Measurements from ENCODE around the gene LRIT2.
A peak's percentile ranks its signal among the peaks of the same experiment; 100 is the strongest.
"Not testable (repeated sequence)": the region's sequence is repeated elsewhere in the genome, so short reads cannot be mapped to it uniquely, and the experiment has no call there.

The LRIT2 gene

GRCh38 chr10:84180386-84180785 lies 45.0 kb downstream of the LRIT2 start:
- DNase-seq, result not testable (repeated sequence)

DNA sequence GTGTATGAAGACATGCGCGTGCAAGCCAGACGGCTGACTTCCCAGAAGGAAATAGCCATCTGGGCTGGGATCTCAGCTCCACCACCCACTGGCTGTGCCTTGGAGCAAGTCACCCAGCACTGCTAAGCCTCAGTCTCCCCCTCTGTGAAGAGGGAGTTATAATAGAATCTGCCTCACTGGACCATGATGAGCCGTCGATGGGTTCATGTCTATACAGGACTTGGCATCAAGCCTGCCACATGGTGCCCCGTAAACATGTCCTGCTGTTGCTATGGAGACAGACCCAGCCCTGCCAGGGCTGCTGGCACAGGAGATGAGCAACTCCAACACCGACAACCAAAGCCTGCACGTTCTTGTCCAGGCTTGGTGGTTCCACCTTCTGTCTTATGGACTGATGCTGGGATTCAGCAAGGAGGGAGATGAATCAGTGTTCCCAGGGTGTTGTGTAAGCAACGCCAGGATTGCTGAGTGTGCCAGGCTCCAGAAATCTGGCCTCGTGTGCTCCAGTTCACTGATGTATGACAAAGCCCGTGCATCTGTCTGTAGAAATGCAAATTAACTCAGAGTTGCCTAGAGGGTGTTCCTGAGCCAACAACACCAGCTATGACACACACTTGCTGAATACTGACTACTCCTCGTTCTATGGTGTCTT lies 46.2 kb downstream of the LRIT2 start:
- peak; percentile 32 to 64 for DNase-seq

DNA sequence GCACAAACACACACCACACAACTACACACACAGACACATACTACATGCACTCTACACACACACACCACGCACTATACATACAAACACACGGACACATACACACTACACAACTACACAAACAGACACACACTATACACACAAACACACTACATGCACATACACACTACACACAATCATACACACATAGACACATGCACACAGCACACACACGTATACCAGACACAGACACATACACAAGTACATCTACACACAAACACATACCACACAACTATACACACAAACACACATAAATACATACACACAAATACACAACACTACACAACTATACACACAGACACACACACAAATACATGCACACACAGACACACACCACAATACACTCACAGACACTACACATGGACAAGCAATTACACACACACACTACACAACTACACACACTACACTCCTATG lies 47.2 kb downstream of the LRIT2 start:
- DNase-seq, result no peak

GRCh38 chr10:84177541-84178141 lies 47.7 kb downstream of the LRIT2 start:
- DNase-seq, result peak; percentile 73

DNA sequence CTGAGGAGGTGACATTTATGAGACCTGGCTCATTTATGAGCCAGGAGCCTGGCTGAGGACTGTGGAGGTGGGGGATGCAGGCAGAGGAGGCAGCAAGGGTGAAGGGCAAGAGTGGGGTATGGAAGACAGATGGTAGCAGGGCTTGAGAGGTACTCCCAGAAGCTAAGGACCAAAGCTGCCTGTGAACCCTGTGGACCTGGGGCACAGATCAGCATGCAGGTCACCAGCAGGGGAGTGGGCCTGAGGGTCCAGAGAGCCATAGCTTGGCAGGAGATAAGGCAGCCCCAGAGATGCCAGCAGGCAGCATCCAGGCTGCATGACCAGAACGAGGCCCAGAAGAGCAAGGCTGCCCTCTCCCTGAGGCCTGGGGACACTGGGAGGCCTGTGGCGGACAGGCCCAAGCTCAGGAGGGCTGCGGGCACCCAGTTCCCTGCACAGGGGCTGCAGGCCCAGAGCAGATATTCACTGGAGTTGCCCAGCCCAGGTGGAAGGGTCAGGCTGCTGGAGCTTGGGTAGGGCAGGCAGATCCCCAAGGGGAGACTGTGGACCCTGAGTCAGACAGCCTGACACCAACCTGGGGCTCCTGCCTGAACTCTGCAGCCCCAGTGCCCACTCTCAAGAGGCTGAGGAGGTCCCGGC lies 48.4 kb downstream of the LRIT2 start:
- no peak for DNase-seq

GRCh38 chr10:84176351-84176750 lies 49.0 kb downstream of the LRIT2 start:
- DNase-seq, result no peak

DNA sequence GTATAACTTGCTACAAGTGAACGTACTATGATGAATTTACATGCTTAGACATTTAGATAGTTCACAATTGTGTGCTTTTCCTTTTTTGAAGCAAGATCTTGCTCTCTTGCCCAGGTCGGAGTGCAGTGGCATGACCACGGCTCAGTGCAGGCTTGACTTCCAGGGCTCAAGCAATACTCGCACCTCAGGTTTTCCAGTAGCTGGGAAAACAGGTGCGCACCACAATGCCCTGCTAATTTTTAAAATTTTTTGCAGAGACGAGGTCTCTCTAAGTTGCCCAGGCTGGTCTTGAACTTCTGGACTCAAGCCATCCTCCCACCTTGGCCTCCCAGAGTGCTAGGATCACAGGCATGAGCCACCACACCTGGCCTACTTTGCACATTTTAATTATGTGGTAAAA lies 49.9 kb downstream of the LRIT2 start:
- DNase-seq, result no peak

- DNase-seq, result no peak
Measured at GRCh38 chr10:84173501-84173929, 51.8 kb downstream of the LRIT2 start, which contains the start of gene GPR15LG. TSS of gene GPR15LG (plus strand) at chr10:84173801. CDS start at chr10:84173852, 51 bp downstream.

GRCh38 chr10:84172467-84173356 lies 52.6 kb downstream of the LRIT2 start:
- DNase-seq, result no peak

DNA sequence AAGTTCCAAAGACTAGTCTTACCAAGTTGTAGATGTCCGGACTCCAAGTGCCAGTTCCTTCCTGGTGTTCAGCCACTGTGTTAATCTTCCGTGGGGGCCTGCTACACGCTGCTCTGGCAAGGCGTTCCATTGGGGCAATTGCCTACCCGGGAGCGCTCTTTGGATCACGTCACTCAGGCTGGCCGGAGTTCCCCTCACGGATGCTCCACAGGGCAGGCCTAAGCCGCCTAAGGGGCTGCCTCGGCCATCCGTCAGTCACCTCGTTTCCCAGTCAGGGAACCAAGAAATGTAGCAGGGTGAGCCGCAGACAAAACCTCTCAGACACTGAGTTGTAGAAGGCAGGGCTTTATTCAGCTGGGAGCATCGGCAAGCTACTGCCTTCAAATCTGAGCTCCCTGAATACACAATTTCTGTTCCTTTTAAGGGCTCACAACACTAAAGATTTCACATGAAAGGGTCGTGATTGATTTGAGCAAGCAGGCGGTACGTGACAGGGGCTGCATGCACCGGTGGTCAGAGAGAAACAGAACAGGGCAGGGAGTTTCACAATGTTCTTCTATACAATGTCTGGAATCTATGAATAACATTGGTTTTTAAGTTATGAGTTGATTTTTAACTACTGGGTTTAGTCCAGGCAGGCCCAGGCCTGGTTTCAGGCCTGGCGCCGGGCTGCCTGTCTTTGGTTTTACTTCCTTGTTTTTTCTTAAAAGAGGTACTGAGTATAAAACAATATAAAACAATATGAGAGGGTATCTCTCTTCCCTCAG lies 53.5 kb downstream of the LRIT2 start:
- DNase-seq, result not testable (repeated sequence)

DNA sequence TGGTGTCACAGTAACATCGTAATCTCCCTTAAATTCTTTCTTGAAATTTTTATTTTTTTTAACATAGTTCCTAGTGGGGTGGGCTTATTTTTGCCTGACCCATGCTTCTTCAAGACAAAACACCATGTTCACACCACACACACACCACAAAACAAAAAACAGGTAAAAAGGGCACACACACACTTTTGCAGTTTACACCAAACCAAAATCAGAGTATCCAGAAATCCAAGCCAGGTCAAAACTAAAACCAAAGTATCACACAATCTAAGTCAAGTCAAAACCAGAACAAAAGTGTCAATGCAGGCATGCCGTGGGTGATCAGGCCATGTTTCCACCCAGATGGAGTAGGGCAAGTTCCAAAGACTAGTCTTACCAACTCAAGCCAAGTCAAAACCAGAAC lies 54.1 kb downstream of the LRIT2 start:
- DNase-seq, result not testable (repeated sequence)

Measured in CD4-positive, alpha-beta T cell treated with Interleukin-4 for 1 hour (primary cell).